PC-3 (cell line): Measurements from ENCODE around the gene SREK1.

Experiments used
- CTCF ChIP-seq: fragments of 300-600 bp; sonication (generic); conservative IDR thresholded peaks from 2 replicates; pipeline ENCODE4 v1.5.1; 2017; ENCODE audit warnings: antibody characterized with exemption, low read depth, mild to moderate bottlenecking, low read length
- EZH2 ChIP-seq: fragments of 300-600 bp; sonication (generic); IDR thresholded peaks from one replicate; pipeline ENCODE4 v1.6.1; 2017; ENCODE audit warnings: antibody characterized with exemption, mild to moderate bottlenecking, low read length; ENCODE audit not compliant: unreplicated experiment
- EZH2phosphoT487 ChIP-seq: fragments of 300-600 bp; sonication (generic); IDR thresholded peaks from 2 replicates; pipeline ENCODE4 v1.6.1; 2018; ENCODE audit warnings: mild to moderate bottlenecking, antibody characterized with exemption, low read length, borderline replicate concordance

GRCh38 chr5:66209794-66210193, 65.7 kb downstream of the SREK1 start:
- TF ChIP-seq CTCF (no peak), EZH2 (no peak), EZH2phosphoT487 (no peak)
